HG02642 (cell line): Measurements from ENCODE around the gene ZNF311.
"Not testable (repeated sequence)": the region's sequence is repeated elsewhere in the genome, so short reads cannot be mapped to it uniquely, and the experiment has no call there.

Source experiments
- ATAC-seq: cut with Tn5 transposase; IDR thresholded peaks from one replicate; pipeline ENCODE4 v1.9.1; 2021; ENCODE audit warnings: mild to moderate bottlenecking; ENCODE audit not compliant: unreplicated experiment, poor library complexity

The ZNF311 gene

DNA sequence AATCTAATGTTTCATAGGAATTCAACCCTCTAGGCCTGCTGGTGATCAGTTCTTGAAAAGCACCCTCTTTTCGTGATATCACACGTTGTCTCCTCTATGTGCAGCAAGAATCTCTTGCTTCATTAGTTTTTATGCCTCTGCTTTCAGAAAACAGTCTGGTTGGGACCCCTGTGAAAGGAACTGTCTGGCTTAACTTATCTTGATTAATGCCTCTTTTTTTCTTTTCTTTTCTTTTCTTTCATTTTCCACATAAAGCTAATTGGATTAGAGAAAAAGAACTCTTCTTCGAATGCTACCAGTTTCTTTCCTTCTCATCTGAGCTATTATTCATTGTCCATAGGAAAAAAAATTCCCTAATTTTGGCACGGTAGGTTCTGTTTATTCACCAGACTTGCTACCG lies 21.3 kb downstream of the ZNF311 start:
- no peak for ATAC-seq

DNA sequence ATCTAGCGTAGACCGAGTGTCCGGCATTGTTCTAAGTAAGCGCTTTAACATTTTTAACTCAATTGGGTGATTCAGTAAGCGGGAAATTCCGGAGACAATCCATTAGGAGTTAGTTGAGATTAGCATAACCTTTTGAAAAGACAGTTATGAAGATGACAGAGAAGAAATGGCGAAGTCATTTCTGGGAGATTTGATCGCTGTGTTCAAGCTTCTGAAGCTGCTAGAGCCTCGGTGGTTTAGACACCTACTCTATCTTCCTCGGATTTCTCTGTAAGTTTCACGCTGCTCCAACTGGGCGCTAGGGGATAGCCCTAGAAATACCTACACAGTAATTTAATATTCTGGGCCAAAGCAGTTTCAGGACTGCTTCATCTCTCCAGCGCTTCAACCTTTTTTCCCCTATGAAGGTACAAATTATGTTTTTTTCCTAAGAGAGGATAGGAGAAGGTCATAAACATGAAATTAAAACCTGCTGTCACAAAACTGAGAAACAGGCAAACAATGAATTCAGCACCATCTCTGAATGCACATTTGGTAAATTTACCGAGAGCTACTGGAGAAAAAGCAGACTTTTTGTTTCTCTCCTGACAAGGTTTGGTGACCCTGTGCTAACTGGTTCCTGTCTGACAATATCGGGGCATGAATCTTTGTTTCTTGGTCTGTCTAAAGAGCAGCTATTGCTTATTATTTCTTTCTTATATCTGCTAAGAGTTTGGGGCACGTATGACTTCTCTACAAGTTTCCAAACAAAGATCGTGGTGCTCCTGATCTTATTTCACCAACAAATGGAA lies 22.4 kb downstream of the ZNF311 start:
- ATAC-seq: no peak

DNA sequence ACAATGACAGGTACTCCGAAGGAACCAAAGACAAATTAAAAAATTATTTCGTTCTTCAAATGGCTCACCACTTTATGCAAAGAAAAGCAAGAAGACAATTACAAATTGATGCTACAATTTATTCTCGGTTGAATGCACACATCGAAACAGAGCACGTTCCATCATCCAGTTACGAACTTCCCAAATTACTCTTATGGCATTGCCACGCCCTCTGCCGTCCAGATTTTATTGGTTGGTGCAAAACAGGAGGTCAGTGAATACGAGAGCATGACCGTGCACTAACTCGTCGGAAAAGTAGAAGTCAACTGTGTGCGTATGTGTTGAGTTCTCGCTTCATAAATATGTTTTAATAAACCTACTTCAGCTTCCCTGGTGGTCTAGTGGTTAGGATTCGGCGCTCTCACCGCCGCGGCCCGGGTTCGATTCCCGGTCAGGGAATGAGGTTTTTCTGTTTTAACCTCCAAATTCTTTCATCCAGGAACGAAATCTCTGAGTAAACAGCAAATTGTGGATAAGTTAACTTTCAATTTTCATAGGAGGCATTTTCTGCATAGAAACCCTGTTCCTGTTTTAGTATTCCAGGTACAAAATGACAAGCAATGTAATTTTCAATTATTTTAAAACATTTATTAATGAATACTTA lies 23.2 kb downstream of the ZNF311 start:
- ATAC-seq: peak; percentile 62

DNA sequence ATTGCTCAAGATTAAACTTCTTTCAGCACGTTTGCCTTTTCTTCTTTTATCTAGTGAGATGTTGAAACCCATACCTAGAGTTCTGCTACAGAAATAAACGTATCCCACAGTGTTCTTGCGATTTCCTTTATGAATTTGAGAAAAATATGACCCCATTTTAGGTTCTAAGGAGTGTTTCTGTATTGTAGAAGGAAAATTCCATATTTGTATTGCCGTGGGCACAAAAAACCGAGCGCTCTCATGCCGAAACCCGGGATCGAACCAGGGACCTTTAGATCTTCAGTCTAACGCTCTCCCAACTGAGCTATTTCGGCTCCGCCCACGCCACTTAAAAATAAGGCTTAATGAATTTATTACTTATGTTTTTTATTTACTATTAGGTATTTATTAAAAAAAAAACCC lies 23.7 kb downstream of the ZNF311 start:
- ATAC-seq: peak; percentile 28

DNA sequence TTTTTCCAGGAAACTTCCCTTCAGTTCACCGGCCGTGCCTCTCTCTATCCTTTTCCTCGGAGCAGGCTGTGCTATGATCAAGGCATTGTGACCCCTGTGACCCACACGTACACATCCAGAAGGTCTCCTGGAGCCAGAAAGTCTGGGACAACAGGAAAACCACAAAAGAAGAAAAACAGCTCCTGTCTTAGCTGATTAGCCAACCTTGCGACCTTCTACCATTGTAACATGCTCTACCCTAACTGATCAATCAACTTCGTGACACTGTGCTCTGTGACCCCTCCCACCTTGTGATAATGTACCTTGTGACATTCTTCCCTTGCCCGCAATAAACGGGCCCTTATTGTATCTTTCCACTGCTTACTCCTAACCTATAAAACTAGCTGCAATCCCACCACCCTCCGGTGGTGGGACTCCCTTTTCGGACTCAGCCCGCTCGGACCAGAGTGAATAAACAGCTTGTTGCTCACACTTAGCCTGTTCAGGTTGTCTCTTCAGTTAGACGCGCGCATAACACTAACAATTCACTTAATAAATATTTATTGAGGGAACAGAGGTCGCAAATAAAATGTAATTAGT lies 24.2 kb downstream of the ZNF311 start:
- ATAC-seq: peak; percentile 47

DNA sequence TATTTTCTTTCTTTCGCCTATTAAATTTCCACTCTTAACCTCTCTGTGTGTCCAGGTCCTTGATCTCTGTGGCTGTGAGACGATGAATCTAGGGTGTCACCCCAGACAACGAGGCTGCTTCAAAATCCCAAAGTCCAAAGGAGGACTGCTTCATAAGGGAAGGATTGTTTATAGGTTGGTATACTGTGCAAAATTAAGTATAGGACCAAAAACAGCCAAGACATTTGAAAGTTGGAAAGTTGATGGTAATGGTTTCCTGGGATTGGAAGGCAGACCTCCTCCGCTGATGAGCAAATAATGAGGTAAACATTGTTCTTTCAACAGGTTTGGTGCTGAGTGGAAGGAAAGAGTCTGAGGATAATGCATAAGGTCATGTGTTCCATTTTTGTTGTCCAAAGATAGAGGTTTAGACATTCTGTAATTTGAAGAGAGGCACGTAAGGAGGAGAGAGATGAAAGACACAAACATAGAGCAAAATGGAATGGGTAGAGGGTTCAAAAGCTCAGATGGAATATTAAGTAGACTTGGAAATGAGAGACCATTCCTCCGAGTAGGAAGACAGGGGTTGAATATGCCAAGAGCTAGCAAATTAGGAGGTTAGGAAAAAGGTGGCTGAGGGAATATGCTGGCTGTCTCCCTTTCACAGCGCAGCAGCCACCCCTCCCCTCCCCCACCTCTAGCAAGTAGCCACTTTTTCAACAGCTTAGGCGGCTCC lies 24.8 kb downstream of the ZNF311 start:
- ATAC-seq: no peak

DNA sequence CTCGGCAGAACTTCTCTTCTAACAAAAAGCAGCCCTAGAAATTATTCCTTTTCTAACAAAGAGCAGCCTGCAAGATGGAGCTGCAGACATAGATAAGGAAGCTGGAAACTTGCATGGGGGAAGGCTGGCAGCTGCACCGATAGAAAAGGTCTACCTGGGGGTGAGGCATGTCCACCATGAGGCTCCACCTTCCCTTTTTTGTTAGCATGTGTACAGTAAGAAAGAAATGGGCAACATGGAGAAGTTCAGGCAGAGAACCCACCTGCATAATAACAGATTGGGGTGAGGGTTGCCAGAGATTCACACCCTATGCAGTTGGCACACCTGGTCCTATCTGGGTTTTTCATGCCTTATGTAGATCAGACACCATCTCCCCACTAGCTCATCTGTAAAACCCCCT lies 25.4 kb downstream of the ZNF311 start:
- no peak for ATAC-seq

DNA sequence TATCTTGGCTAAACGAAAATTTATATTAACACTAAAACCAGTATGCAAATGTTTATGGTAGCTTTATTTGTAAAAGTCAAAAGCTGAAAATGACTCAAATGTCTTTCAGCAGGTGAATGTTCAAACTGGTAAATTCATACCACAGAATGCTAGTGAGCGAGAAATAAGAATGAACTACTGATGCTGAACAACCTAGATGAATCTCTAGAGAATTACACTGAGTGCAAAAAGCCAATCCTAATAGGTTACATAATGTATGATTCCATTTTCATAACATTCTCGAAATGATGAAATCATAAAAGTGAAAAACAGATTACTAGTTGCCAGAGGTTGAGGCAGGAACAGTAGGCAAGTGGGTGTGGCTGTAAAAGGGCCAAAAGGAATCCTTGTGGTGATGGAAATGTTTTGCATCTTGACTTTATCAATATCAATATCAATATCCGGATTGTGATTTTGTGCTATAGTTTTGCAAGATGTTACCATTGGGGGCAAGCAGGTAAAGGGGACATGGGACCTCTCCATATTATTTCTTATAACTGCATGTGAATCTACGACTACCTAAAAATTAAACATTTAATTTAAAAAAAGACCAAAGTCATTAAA lies 26.1 kb downstream of the ZNF311 start:
- ATAC-seq: no peak

DNA sequence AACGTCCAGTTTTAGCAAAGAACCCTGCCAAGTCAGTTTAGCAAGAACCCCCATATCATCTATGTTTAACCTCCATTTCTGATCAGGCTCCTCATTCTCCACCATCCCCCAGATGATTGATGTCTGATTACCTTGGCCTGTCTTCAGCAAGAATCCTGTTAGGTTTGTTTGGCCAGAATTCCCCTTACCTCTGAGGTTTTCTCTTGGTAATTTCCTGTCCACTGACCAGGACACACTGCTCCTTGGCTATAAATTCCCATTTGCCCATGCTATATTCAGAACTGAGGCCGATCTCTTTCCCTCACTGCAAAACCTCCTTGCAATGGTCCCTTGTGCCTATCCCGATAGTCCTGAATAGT lies 27.0 kb downstream of the ZNF311 start:
- no peak for ATAC-seq

DNA sequence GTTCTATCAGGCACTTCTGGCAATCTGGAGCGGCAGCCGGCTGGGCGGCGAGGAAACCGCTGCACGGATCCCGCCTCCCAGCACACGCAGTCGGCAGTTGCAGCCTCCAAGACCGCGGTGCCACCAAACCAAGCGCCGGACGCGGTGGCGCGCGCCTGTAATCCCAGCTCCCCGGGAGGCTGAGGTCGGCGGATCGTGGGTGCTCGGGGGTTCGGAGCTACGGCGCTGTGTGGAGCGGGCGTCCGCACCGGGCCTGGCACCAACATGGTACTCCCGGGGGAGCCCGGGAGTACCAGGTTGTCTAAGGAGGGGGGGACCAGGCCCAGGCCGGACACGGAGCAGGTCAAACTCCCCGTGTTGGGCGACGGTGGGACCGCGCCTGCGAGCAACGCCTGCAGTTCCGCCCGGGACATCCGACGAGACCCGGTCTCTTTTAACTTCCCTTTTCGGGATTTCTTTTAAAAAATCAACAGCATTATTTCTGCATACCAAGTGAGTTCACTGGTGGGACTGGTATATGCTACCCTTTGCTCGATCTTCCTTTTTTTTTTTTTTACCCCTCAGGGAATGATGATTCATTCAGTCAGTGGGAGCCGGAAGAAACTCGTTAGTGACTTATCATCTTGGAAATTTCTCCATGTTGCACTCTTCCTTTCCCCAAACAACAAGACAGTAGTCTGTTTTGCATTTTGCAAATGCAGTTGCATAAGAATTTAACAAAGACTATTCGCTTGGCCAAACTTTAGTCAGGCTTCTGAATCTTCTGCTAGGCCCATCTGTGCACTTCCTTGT lies 27.6 kb downstream of the ZNF311 start:
- ATAC-seq: no peak

DNA sequence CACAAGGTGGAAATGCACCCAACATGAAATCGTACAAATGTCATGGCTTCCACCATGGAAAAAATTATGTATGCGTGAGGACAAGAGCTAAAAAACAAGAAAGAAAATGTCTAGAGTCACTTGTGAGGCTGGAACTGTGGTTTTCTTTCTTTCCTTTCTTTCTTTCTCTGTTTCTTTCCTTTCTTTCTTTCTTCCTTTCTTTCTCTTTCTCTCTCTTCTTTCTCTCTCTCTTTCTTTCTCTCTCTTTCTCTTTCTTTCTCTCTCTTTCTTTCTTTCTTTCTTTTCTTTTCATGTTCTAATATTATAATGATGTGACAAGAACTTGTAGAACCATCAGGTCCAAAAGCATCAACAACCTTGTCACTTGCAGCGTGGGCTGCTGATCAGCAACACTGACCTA lies 28.4 kb downstream of the ZNF311 start:
- no peak for ATAC-seq

DNA sequence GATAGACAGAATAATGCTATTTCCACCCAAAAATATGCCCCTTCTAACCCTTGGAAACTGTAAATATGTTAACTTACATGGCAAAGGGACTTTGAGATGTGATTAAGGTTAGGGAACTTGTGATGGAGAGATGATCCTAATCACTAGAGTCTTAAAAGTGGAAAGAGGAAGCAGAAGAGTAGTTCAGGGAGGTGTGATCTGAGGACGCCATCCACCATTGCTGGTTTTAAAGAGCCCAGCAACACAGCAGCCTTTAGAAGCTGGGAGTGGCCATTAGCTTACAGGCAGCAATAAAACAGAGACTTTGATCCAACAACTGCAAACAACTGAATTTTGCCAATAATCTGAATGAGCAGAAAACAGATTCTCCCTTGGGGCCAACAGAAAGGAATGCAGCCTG lies 30.6 kb downstream of the ZNF311 start:
- no peak for ATAC-seq

DNA sequence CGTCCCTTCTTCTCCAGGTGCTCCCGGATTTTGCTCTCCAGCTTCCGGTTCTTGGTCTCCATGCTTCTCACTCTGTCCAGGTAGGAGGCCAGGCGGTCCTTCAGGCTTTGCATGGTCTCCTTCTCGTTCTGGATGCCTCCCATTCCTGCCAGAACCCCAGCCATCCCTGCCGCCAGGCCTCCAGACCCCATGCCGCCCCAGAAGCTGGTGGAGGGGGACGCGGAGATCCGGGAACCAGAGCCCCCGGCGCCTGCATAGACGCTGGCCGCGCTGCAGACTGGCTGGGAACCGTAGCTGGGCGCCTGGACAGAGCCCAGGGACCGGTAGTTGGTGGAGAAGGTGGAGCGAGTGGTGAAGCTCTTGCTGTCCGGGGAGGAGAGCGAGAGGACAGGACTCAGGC lies 35.1 kb downstream of the ZNF311 start:
- not testable (repeated sequence) for ATAC-seq

DNA sequence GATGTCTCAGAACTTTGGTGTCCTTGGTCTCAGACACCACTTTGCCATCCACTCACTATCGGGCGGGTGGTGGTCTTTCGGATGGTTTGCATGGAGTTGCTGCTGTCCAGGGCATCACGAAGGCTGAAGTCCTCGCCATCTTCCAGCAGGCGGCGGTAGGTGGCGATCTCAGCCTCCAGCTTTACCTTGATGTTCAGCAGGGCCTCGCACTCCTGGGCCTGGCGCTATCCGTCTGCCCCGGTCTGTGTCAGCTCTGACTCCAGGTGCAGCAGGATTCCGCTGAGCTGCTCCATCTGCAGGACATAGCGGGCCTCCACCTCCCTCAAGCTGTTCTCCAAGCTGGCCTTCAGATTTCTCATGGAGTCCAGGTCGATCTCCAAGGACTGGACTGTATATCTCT lies 36.0 kb downstream of the ZNF311 start:
- ATAC-seq: no peak

DNA sequence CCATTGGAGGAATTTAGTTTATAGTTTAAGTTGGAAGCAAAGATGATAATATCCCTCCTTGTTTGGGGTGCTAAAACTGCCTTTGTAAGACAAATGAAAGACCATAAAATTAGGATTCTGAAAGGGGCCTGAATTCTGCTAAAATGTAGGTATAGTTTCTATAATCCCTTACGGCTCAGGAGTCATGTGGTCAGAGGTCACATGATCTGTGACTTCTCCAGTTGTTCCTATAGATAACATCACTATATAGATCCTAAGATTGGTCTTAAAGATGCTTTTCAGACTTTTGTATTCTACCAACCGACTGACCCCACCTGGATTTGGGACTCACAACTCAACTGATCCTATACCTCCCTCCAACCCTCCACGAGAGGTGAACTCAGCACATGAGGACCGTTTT lies 36.6 kb downstream of the ZNF311 start:
- no peak for ATAC-seq

DNA sequence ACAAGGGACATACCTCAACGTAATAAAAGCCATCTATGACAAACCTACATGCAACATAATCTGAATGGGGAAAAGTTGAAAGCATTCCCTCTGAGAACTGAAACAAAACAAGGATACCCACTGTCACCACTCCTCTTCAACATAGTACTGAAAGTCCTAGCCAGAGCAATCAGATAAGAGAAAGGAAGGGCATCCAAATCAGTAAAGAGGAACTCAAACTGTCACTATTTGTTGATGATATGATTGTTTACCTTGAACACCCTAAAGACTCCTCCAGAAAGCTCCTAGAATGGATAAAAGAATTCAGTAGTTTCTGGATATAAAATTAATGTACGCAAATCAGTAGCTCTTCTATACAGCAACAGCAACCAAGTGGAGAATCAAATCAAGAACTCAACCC lies 39.4 kb downstream of the ZNF311 start:
- ATAC-seq: no peak

DNA sequence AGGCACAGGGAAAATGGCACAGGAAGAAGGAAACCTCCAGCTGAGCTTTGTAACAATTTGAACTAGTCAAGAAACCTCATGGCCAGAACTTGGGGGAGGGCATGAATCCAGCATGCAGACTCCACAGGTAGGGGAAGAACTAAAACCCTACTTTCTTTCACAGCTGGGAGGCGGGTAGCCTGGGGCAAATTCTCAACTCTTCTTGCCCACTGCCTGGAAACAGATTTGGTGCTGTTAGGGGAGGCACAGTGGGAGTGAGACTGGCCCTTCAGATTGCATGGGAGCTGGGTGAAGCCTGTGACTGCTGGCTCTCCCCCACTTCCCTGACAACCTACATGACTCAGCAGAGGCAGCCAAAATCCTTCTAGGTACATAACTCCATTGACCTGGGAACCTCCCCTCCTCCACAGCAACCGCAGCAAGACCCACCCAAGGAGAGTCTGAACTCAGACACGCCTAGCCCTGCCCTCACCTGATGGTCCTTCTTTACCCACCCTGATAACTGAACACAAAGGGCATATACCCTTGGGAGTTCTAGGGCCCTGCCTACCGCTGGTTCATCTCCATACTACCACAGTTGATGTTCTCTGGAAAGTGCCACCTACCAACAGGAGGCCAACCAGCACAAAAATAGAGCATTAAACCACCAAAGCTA lies 44.1 kb downstream of the ZNF311 start:
- no peak for ATAC-seq

DNA sequence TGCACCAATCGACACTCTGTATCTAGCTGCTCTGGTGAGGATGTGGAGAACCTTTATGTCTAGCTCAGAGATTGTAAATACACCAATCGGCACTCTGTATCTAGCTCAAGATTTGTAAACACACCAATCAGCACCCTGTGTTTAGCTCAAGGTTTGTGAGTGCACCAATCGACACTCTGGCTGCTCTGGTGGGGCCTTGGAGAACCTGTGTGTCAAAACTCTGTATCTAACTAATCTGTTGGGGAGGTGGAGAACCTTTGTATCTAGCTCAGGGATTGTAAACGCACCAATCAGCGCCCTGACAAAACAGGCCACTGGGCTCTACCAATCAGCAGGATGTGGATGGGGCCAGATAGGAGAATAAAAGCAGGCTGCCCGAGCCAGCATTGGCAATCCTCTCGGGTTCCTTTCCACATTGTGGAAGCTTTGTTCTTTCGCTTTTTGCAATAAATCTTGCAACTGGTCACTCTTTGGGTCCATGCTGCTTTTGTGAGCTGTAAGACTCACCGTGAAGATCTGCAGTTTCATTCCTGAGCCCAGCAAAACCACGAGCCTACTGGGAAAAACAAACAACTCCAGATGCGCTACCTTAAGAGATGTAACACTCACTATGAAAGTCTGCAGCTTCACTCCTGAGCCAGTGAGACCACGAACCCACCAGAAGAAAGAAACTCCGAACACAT lies 46.4 kb downstream of the ZNF311 start:
- ATAC-seq: not testable (repeated sequence)

DNA sequence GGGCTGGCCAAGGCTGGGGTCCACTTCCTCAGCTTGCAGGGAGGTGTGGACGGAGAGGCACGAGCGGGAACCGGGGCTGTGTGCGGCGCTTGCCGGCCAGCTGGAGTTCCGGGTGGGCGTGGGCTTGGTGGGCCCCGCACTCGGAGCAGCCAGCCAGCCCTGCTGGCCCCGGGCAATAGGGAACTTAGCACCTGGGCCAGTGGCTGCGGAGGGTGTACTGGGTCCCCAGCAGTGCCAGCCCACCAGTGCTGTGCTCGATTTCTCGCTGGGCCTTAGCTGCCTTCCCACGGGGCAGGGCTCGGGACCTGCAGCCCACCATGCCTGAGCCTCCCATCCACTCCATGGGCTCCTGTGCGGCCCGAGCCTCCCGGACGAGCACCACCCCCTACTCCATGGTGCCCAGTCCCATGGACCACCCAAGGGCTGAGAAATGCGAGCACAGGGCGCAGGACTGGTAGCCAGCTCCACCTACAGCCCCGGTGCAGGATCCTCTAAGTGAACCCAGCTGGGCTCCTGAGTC lies 47.3 kb downstream of the ZNF311 start:
- ATAC-seq: not testable (repeated sequence)
